Measurements from ENCODE around the gene C19orf67.

The C19orf67 gene

DNA sequence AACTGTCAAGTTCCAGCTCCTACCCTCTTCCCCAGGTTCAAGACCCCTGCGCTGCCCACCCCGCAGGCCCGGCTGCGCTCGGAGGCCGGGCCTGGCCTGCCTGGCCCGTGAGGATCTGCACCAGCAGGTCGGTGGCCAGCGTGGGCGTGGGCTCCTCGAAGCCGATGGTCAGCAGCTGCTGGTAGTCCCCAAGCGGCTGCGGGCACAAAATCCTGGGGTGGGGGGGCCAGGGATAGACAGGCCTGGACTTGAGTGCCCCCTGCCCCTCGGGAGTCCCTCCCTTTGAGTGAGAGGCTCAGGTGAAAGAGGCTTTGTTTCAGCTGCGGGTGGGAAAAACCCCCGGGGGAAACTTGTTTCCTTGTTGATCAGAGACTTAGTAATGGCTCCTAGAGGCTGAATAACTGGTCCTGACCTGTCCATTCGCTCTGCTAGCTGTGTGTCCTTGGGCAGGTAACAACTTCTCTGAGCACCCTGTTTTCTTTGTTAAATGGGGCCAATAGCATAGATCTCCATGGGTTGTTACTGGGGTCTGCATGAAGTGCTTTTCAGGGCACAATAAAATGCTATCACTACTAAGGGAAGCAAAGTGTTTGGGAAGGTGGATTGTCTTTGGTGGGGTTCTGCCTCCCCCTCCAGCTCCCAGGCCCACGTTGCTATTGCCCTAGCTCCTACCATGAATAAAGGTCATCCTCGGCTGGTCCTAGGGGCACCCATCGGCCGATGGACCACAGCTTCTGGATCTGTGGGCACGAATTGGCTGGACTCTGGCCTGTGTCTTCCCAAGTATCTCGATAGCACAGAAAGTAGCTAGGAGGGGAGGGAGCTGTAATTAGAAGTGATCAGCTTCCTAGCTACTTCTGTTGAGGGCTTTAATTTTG is 3.5 kb downstream of the C19orf67 start:
- peak; percentile 54 to 60 for DNase-seq

DNA sequence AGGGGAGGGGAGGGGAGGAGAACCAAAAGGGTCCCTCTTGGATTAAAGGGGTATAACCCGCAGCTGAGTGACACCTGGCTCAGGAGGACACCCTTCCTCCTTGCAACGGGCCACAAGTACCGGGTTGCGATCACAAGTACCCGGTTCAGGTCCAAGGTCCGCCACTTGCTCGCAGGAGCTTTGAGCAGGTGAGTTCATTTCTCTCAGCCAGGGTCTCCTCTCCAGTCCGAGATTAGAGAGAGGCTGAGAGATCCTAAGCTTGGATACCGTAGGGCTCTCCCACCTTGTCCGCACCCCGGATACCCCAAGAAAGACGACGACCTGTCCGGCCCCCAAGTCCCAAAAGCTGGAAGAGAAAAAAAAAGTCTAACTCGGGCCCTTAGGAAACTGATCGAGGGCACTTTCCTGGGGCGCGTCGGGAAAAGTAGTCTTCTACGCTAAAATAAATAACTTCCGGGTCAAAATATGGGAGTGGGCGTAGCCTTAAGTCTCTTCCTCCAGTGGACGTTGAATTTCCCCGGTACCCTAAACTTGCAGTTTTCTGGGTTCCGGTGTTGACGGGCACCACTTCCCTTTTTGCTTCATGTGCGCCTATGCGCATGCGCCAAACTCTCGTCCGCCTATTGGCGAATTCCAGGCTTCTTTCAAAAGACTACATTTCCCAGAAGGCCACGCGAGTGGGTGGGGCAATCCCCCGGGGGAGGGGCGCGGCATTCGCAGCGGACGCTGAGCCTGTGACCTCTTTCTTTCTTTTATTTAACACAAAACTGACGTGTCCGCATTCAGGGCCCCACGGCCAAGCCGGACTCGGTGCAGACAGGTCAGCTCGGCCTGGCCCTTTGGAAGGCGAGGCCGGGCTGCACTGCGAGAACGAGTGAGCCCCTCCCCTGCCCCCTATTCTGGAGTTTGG is 4.4 kb downstream of the C19orf67 start:
- peak; percentile 99 to 100 for DNase-seq

- no peak for DNase-seq
Measured at GRCh38 chr19:14078411-14078810, 7.2 kb downstream of the C19orf67 start.

DNA sequence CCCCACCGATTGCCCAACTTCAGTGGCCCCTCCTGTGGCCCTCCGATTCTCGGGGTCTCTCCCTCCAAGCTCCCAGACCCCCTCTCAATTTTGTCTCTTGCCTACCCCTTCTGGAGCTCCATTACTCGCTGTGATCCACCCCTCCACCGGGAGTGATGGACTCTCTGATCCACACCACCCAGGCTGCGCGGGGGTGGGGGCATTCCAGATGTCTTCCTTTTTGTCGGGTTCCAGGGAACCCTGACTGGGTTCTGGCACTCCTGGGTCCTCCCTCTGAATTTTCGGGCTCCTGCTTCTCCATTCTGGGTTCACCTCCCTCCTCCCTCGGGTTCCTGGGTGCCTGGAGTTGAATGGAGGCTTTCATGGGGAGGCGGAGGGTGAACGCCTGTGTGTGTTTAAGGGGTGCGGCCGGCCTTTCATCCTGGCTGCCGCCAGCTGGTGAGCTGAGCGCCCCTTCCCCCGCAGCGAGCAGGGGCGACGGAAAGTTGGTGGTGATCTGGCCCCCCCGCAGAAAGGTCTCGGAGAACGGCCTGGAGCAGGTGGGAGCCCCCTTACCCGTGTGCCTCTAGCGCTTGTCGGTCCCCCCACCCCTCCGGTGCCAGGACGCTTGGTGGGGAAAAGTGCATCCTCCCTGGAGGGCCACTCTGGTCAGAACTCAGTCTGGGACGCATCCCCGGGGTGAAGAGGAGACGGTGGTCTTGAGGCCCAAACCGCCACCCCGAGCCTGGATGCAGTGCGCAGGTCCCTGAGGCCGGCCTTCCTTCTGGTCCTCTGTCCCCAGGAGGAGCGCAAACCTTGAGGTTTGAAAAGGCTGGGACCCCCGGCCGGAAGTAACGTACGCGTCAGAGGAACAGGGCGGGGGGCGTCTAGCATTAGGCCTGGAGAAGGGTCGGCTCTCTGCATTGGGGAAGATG is 11.4 kb downstream of the C19orf67 start:
- DNase-seq, result no peak

GRCh38 chr19:14073261-14073924 is 12.2 kb downstream of the C19orf67 start:
- peak; percentile 75 to 79 for DNase-seq

DNA sequence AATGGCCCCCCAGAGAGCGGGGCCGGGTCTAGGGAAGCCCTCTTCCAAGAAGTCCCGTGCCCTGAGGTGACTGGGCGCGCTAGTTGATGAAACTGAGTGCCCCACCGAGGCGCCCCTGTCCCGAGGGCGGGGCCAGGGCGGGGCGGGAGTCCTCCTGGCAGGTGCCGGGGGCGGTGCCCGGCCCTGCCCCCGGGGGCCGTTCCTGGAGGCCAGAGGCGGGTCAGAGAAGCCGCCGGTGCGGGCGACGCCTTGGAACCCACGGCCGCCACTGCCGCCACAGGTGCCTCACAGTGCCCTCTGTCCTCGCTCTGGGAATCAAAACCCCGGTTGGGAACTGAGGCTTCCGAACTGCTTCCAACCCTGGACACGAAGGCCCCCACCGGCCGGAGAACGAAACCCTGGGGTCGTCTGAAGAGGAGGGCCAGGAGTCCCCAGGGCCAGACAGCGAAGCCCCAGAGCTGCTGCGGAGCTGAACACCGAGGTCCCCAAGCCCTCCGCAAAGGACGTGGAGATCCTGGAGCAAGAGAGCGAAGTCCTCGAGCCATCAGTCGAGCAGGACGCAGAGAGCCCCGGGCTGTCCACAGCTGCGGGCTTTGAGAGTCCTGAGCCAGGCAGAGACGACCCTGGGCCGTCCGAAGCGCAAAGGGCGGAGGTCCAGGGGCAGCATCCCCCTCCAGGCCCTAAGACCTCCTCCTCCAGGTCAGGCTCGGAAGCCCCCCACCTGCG is 12.9 kb downstream of the C19orf67 start, which contains the start of gene MISP3:
MISP3 (plus strand) TSS at position 252 of the 726 bp plus-strand sequence. CDS start 524 bp downstream, outside the sequence.
- DNase-seq, result peak in 1 of 2 donors; percentile 30

DNA sequence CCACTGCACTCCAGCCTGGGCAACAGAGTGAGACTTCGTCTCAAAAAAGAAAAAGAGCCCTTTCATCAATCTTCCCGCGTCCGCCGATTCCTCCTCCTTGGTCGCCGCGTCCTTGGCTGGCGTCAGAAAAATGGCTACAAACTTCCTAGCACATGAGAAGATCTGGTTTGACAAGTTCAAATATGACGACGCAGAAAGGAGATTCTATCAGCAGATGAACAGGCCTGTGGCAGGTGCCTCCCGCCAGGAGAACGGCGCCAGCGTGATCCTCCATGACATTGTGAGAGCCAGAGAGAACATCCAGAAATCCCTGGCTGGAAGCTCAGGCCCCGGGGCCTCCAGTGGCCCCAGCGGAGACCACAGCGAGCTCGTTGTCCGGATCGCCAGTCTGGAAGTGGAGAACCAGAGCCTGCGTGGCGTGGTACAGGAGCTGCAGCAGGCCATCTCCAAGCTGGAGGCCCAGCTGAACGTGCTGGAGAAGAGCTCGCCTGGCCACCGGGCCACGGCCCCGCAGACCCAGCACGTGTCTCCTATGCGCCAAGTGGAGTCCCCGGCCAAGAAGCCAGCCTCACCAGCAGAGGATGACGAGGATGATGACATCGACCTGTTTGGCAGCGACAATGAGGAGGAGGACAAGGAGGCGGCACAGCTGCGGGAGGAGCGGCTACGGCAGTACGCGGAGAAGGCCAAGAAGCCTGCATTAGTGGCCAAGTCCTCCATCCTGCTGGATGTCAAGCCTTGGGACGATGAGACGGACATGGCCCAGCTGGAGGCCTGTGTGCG is 15.1 kb downstream of the C19orf67 start:
- no peak for DNase-seq

GRCh38 chr19:14066134-14066533 is 19.4 kb downstream of the C19orf67 start:
- DNase-seq, result no peak

GRCh38 chr19:14063105-14063504 is 22.5 kb downstream of the C19orf67 start:
- no peak for DNase-seq

DNA sequence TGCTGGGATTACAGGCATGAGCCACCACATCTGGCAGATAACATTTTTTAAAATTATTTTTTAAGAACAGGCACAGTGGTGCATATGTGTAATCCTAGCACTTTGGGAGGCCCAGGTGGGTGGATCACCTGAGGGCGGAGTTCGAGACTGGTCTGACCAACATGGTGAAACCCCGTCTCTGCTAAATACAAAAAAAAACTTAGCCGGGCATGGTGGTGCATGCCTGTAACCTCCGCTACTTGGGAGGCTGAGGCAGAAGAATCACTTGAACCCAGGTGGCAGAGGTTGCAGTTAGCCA is 23.1 kb downstream of the C19orf67 start:
- DNase-seq, result no peak

- DNase-seq, result no peak
Measured at GRCh38 chr19:14061751-14062557, 23.6 kb downstream of the C19orf67 start, which contains the start of gene PALM3. Gene PALM3 (minus strand): TSS chr19:14062076. CDS start chr19:14061980, 96 bp downstream.

DNA sequence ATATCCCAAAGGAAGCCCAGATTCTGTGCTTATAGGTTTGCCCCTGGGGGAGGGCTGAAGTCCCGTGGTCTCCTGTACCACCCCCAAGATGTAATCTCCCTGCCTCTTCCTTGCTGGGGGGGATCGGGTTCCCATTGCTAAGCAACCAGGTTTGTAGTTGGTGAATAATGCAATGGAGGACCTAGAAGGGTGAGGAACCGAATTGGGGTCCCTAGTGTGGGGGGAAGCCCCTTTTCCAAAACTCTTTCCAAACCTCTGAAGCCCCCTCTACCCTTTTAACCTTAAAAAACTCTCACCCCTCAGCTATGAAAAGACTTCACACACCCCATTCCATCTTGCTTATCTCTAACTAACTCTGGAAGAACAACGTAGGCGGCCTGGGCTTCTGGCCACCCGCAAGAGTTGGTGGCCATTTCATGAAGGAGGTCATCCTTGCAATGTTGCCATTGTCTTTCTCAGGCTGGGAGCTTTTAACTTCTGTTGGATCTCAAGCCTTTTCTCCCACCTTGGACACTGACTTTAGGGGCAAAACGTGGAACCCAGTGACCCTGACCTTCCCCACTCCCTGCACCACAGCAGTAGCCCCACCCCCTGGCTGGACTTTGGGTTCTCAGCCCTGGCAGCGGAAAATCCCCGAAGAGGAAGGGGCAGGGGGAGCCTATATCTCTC is 24.4 kb downstream of the C19orf67 start:
- no peak for DNase-seq

- no peak for DNase-seq
Measured at GRCh38 chr19:14059652-14060155, 25.9 kb downstream of the C19orf67 start.

GRCh38 chr19:14059093-14059480 is 26.5 kb downstream of the C19orf67 start:
- DNase-seq, result peak; percentile 37 to 50

GRCh38 chr19:14058182-14059092 is 27.1 kb downstream of the C19orf67 start:
- DNase-seq, result no peak

DNA sequence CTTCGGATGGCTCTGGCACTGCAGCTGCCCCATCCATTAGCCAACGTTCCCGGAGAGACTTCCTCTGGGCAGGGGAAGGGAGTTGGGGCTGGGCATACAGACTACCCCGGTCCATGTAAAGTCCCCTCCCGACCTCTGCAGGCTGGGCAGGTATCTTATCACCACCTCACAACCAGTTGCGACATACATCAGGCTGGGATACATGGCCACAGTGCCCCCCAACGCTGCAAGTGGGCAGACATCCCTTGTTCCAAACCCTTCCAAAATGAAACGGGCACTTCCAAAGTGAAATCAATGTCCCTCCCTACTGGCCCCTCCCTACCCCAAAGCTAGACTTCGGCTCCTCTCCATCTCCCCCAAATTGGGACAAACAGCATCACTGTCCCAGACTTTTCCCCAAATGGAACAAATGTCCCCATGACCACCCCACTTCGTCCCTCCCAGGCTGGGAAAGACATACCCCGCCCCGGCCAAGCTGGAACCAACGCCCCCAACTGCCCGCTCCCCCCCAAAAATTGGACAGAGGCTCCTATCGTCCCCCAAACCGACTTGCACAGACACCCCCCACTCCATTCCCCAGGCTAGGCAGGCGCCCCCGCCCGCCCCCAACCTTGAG is 28.7 kb downstream of the C19orf67 start:
- DNase-seq, result no peak

DNA sequence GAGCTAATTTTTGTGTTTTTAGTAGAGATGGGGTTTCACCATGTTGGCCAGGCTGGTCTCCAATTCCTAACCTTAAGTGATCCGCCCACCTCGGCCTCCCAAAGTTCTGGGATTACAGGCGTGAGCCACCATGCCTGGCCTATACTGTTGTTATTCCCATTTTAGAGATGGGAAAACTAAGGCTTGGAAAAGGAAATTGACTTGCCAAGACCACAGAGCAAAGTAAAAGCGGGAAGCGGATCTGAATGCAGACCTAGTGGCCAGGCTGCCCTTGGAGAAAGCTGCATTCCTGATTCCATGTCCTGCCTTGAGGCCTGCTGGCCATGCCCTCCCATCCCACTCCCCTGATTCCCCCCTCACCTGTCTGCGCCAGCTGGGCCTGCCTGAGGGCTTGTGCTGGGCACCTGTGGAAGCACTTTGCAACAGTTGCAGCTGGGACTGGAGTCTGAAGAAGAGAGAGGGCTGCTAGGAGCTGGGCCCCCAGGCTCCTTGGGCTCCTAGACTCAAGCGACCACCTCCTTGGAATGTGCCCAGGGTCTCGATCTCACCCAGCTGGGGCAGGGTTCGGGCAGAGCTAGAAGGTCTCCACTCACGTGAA is 29.4 kb downstream of the C19orf67 start:
- no peak for DNase-seq
